HG02623 (cell line): ENCODE measurements around the gene FGFR3.

Experiments
- ATAC-seq: cut with Tn5 transposase; IDR thresholded peaks from one replicate; pipeline ENCODE4 v1.9.1; 2021; ENCODE audit warnings: moderate library complexity; ENCODE audit not compliant: unreplicated experiment

FGFR3 gene

GRCh38 chr4:1769692-1770091, 23.4 kb upstream of the FGFR3 start:
- no peak for ATAC-seq

GRCh38 chr4:1770245-1770644, 22.8 kb upstream of the FGFR3 start:
- ATAC-seq, result no peak

GRCh38 chr4:1770791-1771231, 22.3 kb upstream of the FGFR3 start:
- ATAC-seq, result no peak

GRCh38 chr4:1771555-1772305, 21.4 kb upstream of the FGFR3 start:
- no peak for ATAC-seq

- ATAC-seq, result no peak
Observed at GRCh38 chr4:1772853-1773538, 20.1 kb upstream of the FGFR3 start.

GRCh38 chr4:1773754-1774153, 19.3 kb upstream of the FGFR3 start:
- no peak for ATAC-seq

DNA sequence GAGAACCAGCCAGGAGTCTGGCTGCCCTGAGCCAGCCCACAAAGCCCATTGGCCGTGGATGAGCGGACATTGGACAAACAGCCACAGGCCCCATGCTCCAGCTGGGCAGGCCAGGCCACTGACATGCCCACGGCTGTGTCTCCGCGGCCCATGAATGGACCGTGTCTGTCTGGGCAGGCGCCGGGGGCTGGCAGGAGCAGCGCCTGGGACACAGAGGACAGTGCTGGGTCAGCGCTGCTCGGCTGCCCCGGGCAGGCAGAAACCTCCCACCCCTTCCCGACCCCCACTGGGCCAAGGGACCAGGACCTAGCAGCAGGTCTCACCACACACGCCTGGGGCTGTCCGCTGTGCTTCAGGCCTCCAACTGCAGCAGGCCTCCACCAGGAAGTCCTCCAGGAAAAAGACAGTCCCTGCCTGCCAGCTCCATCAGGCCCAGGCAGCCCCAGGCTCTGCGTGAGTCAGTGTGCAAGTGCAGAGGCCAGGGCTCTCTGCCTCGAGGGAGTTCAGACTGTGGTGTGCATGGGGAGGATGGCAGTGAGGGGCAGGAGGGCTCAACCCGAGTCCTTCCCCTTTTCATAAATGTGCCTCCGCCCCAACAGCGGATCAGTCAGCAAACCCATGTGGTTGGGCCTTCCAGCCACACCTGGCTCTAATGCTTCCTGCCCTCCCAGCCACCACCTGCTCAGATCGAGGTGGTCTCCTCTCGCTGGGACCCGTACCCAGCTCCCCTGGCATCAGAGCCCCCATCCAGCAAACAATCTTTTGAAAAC, 17.2 kb upstream of the FGFR3 start:
- ATAC-seq, result no peak

GRCh38 chr4:1776521-1777161, 16.5 kb upstream of the FGFR3 start:
- ATAC-seq, result no peak

GRCh38 chr4:1777822-1778641, 15.1 kb upstream of the FGFR3 start:
- ATAC-seq, result no peak

GRCh38 chr4:1778642-1779392, 14.3 kb upstream of the FGFR3 start:
- no peak for ATAC-seq

DNA sequence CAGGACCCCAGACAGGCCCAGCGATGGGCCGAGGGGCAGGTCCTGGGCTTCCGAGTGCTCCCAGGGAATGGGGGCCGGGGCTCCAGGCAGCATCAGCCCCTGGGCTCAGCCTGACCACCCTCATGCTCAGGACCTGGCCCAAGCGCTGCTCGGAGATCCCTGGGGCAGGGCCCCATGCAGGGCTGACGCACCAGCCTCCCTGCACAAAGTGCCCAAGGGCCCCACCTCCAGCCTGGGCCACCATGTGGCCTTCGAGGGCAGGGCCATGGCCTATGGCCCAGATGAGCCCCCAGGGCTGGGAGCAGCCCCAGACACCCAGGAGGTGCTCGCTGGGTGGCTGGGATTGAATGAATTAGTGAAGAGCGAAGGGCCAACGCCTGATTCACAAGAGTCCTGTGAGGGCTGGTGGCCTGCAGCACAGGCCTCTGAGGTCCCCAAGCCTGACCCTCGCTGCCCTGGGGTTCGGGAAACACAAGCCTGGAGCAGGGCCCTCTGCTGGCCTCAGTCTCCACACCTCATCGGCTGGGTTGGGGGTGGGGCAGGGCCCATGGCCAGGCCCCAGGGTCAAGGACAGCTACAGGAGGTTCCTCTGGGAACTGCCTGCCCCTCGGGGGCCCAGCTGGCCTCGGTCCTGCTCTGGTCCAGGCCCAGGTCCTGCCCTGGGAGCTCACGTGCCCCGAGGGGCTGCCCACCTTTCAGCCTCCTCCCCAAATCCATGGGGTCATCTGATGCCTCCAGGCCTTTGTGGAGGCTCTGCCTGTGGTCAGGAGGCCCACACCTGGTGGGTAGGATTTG, 13.3 kb upstream of the FGFR3 start:
- ATAC-seq, result no peak

- no peak for ATAC-seq
Observed at GRCh38 chr4:1780435-1780834, 12.7 kb upstream of the FGFR3 start.

DNA sequence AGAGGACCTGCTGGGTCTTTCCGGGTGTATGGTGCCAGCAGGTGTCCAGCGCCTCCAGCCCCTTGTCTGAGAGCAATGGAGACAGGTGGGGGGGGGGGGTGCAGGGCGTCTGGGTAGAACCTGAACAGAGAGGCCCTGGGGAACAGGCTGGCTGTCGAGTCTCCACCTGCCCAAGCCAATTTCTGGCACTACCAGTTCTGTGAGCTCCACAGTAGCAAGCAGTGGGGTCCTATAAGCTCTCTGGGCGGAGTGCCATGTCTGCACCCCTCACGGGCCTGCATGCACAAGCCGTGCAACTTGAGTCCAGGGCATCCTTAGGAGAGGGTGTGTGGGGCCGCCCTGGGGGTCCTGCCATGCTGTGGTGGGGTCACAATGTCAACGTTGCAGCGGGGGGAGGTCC, 10.1 kb upstream of the FGFR3 start:
- ATAC-seq, result no peak

DNA sequence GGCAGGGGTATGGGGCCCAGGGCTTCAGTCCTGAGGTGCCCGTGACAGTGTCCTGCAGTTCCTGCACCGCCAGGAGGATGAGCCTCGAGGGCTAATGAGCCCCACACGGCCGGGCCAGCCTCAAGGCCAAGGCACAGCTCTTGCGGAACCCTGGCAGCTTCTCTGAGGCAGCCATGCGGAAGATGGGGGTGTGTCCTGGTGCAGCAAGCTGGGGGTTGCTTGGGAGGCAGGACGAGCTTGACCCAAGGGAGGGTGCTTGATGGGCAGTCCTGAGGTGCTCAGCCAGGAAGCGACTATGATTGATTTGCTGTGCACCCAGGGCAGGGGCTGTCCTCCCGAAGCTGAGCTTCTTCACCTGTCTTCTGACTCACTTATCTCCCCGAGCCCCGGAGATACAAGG, 9.1 kb upstream of the FGFR3 start:
- ATAC-seq, result no peak

DNA sequence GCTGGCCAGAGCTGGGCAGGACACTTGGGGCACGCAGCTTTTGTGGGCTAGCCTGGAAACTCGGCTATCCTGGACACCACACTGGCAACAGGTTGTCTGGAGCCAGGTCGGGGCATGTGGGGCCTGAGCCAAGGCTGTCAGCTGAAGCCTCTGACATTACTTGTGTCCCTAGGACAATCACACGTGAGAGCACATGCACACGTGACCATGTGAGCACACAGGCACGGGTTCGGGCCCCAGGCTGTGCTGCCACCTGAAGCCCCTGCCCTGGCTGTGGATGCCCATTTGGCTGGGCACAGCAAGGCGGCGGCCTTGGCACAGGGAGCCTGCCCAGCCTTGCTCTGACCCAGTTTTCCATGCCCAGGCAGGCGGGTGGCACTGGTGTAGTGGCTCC, 8.7 kb upstream of the FGFR3 start:
- no peak for ATAC-seq

- ATAC-seq, result no peak
Observed at GRCh38 chr4:1784789-1785591, 8.1 kb upstream of the FGFR3 start.

GRCh38 chr4:1785592-1785991, 7.5 kb upstream of the FGFR3 start:
- ATAC-seq, result no peak
